Gastroesophageal sphincter (tissue), 3 donors: ENCODE measurements around the gene SLC8A1.

Source experiments
- CTCF ChIP-seq, 4 experiments: fragments of 200-600 bp in 2 of 4; fragments of 450-650 bp in 2 of 4; sonication (generic) in 1 of 4; IDR thresholded peaks; one replicate each; pipeline ENCODE4 v1.5.1; 2017 to 2019; ENCODE audit warnings: antibody characterized with exemption in 4 of 4, mild to moderate bottlenecking in 2 of 4, moderate library complexity in 2 of 4
- EP300 ChIP-seq: sonication (generic); formaldehyde crosslinking; IDR thresholded peaks from one replicate; pipeline ENCODE4 v1.6.1; 2017; ENCODE audit warnings: antibody characterized with exemption, mild to moderate bottlenecking
- POLR2A ChIP-seq, 2 donors: fragments of 450-650 bp; IDR thresholded peaks; one replicate each; pipeline ENCODE4 v1.6.1; 2017; ENCODE audit warnings: antibody characterized with exemption in 2 of 2, mild to moderate bottlenecking in 2 of 2, moderate library complexity in 1 of 2
- POLR2AphosphoS5 ChIP-seq: sonication (generic); formaldehyde crosslinking; IDR thresholded peaks from one replicate; pipeline ENCODE4 v1.6.1; 2017; ENCODE audit warnings: antibody characterized with exemption

- TF ChIP-seq CTCF (IDR thresholded peaks at IDR 0.05): no peak
- no peak for TF ChIP-seq POLR2A (IDR thresholded peaks at IDR 0.05)
- TF ChIP-seq EP300: no peak
- no peak for TF ChIP-seq POLR2AphosphoS5
Measured at GRCh38 chr2:40115894-40116293, 336.0 kb downstream of the SLC8A1 start.
